NCI-H1092 (cell line): Measurements from ENCODE around the gene TMEM97.

Source experiments
- DNase-seq: peaks from one replicate; lab custom pipeline; 2025; lab: John Stamatoyannopoulos, UW

TMEM97 gene

GRCh38 chr17:28365487-28365886 is 46.5 kb downstream of the TMEM97 start:
- DNase-seq, result no peak

DNA sequence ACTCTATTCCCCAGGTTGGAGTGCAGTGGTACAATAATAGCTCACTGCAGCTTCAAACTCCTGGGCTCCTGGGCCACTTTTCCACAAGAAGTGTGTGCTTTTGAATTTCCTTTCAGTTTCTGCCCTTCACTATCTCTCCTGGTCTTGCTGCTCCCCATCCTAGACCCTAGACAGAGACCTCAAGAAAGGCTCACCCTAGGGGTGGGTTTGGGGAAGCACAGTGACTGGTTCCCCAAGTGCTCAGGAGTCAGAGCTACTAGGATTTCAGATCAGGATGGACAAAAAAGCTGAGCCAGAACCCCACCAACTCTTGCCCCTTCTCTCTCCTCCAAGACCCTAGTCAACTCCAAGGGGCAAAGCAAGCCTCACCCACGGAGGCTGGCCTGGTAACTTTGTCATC is 47.6 kb downstream of the TMEM97 start:
- no peak for DNase-seq

DNA sequence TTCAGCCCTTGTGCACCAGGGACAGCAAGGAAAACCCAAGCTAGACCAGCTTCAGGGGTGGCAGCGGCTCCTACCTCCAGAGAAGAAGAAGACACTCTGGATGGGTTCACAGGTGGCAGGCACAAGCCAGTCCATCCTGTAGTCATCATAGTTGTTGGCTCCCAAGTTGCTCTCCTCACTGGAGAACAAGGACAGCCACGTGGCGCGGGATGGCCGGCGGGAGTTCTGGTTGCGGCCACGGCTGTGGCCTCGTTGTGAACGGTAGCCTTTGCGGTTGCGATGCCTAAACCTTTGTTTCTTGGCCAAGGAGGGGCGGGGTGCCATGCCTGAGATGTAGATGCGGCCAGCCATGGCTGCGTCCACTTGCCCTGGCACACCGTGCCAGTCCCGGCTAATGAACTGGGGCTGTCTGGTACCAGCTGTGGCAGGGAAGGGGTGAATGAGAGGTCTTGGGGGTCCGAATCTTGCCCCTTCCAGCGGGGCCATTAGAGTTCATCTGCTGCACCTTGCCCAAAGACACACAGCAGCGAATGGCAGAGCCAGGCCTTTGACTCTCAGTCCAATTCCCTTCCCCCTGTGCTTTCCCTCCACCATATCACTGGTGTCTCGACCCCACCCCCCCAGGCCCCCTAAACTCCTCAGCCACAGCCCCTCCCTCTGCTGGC is 48.8 kb downstream of the TMEM97 start:
- DNase-seq, result no peak

DNA sequence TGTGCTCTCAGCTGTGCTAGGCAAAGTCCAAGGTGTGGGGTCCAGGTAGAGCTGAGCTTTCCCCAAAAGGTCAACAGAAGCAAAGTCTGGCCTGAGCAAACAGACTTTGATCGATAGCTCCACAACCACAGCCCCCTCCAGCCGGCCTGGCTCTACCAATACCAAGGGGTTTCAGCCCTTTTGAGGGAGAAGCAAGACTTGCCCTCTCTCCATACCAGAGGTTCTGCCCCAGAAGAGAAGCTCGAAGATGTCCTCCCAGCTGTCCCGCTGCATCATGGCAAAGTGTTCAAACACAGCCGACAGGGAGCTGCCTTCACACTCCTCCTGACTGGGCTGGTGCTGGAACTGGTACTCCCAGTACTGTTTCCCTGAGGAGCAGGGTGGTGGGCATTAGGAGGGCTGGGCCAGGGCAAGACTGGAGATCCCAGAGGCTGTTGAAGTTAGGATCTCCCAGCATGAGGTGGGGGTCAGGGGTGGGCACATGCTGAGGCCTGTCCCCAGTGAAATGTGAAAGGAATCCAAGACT is 49.4 kb downstream of the TMEM97 start:
- no peak for DNase-seq

- DNase-seq, result no peak
Measured at GRCh38 chr17:28368915-28369683, 50.1 kb downstream of the TMEM97 start.

DNA sequence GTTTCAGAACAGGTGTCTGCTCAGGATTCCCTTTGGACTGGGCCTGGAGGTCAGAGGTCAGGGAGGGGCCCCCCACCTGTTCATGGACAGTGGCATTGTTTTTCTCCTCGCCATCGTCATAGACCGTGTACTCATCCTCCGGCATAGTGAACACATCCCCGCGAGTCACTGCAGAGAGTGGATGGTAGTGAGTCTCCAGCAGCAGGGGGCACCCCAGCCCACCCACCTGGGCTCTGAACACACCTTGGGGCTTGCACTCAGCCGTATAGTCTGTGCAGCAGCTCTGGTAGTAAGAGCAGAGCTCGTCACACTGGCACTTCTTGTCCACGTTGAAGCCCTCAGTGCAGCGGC is 50.7 kb downstream of the TMEM97 start:
- DNase-seq, result no peak

DNA sequence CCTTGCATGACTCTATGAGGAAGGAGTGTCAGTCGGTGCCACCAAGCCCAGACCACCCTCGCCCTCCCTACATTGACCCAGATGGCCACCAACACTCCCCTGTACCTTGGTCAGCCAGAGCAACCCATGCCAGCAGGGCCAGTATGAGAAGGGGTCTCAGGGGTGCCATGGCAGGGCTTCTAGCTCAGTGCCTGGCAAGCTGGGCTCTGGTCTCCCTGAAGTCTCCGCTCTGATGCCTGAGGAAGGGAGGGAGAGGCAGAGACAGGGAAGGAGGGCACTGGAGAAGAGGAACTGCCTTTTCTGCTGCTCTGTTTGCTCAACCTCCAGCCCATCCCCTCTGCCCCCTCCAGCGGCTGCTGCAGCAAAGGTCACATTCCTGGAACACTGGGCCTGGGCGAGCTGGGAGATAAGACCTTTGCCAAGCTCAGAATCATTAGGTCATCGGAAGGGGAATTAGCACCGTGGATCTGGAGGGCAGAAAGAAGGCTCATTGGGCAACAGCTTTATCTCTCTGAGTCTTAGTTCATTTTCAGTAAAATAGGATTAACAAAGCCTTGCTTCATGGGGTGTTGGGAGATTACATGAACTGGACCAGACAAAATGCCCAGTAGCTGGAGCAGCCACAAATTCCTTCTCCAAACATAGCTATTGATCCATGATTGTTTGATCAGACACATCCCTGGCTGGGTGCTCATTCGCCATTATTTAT is 51.2 kb downstream of the TMEM97 start, which contains the start of gene VTN:
VTN (minus strand) TSS at position 273 of the 709 bp plus-strand sequence; CDS start at position 169, 104 bp downstream.
- no peak for DNase-seq

- no peak for DNase-seq
Measured at GRCh38 chr17:28370744-28371103, 51.7 kb downstream of the TMEM97 start.

DNA sequence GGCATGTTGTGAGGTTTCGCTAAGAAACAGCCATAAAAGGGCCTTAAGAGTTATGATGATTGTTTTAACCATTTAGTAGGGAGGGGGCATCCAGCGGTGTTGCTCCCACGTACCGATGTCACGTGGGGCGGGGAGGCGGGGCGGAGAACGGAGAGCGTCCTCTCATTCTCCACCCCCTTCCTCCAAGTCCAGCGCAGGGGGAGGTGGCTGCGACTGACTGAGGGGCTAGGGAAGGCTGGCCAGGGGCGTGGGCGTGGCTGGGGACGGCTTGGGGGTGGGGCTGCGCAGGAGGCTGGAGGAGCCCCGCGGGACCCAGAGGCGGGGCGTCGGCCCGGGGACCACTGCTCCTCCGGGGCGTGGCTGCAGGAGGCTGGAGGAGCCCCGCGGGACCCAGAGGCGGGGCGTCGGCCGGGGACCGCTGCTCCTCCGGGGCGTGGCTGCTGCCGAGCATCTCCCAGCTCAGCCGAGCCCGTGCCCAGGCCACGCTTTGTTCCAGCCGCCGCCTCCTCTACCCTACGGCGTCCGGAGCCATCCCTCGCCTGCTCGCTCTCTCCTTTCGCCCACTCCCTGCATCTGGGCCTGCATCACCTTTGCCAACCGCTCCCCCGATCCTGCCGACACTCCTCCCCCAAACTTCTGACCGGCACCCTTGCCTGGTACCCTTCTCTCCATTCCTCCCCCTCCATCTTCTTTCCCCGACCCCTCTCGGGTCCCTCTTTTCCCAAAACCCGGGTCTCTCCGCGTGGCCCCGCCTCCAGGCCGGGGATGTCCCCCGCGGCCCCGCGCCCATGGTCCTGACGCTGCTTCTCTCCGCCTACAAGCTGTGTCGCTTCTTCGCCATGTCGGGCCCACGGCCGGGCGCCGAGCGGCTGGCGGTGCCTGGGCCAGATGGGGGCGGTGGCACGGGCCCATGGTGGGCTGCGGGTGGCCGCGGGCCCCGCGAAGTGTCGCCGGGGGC is 52.5 kb downstream of the TMEM97 start, which contains the start of gene SARM1:
SARM1 (plus strand) TSS at position 450 of the 958 bp plus-strand sequence; CDS start at position 789, 339 bp downstream.
- DNase-seq, result peak; percentile 88

- no peak for DNase-seq
Measured at GRCh38 chr17:28372203-28372944, 53.4 kb downstream of the TMEM97 start.

GRCh38 chr17:28372945-28373274 is 53.9 kb downstream of the TMEM97 start:
- no peak for DNase-seq
